ENCODE data around the gene ZMYND8.
"Not testable (repeated sequence)": the region's sequence is repeated elsewhere in the genome, so short reads cannot be mapped to it uniquely, and the experiment has no call there.

Gene ZMYND8

DNA sequence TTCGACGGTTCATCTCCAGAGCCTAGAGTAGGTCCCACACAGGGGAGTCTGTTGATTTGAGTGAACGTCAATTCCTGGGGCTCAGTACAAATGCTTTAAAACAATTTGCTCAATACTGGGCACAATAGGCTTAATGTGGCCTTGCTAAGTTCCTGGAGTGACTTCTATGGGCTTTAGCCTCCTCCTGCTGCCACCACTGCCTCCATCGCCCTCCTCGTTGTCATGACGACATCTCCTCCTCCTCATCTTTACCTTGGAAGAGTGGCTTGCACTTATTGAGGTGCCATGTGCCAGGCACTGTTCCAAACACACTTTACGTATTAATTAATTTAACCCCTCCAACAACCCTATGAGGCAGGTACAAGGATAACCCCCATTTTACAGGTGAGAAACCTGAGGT, 11.8 kb upstream of the ZMYND8 start:
- Histone ChIP-seq H3K9me3 (ENCODE audit: control insufficient read depth, low read length) (no peaks in the 10 kb centered on the region), H3K36me3 (ENCODE audit: control insufficient read depth, insufficient read depth, low read length, severe bottlenecking) (no peaks in the 10 kb centered on the region), H3K4me1 (ENCODE audit: control insufficient read depth, insufficient read depth, low read length) (no peaks in the 10 kb centered on the region), H3K27me3 (replicated peaks; ENCODE audit: control insufficient read depth, insufficient read depth, low read length) (no peaks in the 10 kb centered on the region), H3K4me3 (ENCODE audit: low read length) (no peak overlapping the region), H3K9ac (ENCODE audit: low read length) (no peak overlapping the region)
- no peak for DNase-seq (ENCODE audit: low read depth)

DNA sequence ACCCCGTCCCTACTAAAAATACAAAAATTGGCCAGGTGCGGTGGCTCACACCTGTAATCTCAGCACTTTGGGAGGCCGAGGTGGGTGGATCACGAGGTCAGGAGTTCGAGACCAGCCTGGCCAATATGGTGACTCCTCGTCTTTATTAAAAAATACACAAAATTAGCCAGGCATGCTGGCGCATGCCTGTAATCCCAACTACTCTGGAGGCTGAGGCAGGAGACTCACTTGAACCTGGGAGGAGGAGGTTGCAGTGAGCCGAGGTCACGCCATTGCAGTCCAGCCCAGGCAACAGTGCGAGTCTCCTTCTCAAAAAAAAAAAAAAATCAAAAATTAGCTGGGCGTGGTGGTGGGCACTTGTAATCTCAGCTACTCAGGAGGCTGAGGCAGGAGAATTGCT, 9.8 kb upstream of the ZMYND8 start:
- not testable (repeated sequence) for H3K36me3 ChIP-seq (ENCODE audit: control insufficient read depth, insufficient read depth, low read length, severe bottlenecking); H3K4me3 ChIP-seq (ENCODE audit: low read length); H3K27me3 ChIP-seq (replicated peaks; ENCODE audit: control insufficient read depth, insufficient read depth, low read length); H3K9ac ChIP-seq (ENCODE audit: low read length); H3K4me1 ChIP-seq (ENCODE audit: control insufficient read depth, insufficient read depth, low read length); H3K9me3 ChIP-seq (ENCODE audit: control insufficient read depth, low read length); DNase-seq (ENCODE audit: low read depth)

DNA sequence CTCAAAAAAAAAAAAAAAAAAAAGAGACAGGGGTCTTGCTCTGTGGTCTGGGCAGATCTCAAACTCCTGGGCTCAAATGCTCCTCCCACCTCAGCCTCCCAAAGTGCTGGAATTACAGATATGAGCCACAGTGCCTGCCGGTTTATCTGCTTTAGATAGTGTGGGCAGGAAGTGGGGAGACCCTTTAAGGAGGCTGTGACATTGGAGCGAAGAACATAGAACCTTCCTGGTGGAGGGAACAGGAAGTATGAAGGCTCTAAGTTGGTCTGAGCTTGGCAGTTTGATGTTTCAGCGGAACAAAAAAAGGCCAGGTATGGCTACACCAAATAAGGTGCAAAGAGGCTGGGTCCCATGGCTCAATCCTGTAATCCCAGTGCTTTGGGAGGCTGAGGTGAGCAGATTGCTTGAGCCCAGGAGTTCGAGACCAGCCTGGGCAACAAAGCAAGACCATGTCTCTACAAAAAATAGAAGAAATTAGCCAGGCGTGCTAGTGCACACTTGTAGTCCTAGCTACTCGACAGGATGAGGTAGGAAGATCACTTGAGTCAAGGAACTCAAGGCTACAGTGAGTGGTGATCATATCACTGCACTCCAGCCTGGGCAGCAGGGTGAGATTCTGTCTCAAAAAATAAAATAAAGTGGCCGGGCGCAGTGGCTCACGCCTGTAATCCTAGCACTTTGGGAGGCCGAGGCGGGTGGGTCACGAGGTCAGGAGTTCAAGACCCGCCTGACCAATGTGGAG, 8.7 kb upstream of the ZMYND8 start:
- H3K4me3 ChIP-seq (ENCODE audit: low read length): no peak overlapping the region
- no peaks in the 10 kb centered on the region for H3K9me3 ChIP-seq (ENCODE audit: control insufficient read depth, low read length)
- H3K27me3 ChIP-seq (replicated peaks; ENCODE audit: control insufficient read depth, insufficient read depth, low read length): no peaks in the 10 kb centered on the region
- no peak for DNase-seq (ENCODE audit: low read depth)
- H3K9ac ChIP-seq (ENCODE audit: low read length): no peak overlapping the region
- no peaks in the 10 kb centered on the region for H3K36me3 ChIP-seq (ENCODE audit: control insufficient read depth, insufficient read depth, low read length, severe bottlenecking)
- peaks cover 15% of the 10 kb centered on the region for H3K4me1 ChIP-seq (ENCODE audit: control insufficient read depth, insufficient read depth, low read length)

DNA sequence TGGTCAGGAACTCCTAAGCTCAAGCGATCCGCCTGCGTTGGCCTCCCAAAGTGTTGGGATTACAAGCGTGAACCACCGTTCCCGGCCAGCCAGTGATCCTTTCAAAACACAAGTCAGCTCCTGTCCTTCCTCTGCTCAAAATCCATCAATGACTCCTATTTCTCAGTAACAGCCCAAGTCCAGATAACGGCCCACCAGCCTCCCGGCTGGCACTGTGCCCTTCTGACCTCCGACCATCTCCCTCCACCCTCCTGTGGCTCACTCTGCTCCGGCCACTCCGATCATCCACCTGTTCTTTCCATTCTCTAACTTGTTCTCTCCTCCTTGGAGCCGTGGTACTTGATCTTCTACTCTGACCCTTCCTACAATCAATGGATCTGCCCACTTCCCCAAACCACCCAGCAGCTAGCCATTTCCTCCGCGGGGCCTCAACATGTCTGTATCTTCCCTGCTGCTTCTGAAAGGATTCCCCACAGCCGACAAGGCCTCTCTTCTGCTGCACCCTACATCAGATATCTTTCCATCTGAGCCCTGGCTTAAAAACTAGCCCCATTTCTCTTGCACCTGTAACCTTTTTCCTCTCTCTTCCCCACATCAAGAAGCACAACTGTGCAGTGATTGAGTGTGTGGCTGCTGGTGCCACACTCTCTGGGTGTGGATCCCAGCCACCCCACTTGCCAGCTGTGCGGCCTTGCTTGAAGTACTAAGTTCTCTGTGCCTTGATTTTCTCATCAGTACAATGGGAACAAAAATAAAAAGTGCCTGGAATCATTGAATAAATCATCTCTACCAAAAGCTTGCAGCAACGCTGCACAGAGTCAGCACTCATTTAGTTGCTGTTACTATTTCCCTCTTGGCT, 6.1 kb upstream of the ZMYND8 start:
- Histone ChIP-seq H3K9me3 (ENCODE audit: control insufficient read depth, low read length) (no peaks in the 10 kb centered on the region), H3K9ac (ENCODE audit: low read length) (no peak overlapping the region), H3K4me3 (ENCODE audit: low read length) (no peak overlapping the region), H3K27me3 (replicated peaks; ENCODE audit: control insufficient read depth, insufficient read depth, low read length) (no peaks in the 10 kb centered on the region), H3K36me3 (ENCODE audit: control insufficient read depth, insufficient read depth, low read length, severe bottlenecking) (no peaks in the 10 kb centered on the region), H3K4me1 (ENCODE audit: control insufficient read depth, insufficient read depth, low read length) (peaks cover 41% of the 10 kb centered on the region)
- no peak for DNase-seq (ENCODE audit: low read depth)

DNA sequence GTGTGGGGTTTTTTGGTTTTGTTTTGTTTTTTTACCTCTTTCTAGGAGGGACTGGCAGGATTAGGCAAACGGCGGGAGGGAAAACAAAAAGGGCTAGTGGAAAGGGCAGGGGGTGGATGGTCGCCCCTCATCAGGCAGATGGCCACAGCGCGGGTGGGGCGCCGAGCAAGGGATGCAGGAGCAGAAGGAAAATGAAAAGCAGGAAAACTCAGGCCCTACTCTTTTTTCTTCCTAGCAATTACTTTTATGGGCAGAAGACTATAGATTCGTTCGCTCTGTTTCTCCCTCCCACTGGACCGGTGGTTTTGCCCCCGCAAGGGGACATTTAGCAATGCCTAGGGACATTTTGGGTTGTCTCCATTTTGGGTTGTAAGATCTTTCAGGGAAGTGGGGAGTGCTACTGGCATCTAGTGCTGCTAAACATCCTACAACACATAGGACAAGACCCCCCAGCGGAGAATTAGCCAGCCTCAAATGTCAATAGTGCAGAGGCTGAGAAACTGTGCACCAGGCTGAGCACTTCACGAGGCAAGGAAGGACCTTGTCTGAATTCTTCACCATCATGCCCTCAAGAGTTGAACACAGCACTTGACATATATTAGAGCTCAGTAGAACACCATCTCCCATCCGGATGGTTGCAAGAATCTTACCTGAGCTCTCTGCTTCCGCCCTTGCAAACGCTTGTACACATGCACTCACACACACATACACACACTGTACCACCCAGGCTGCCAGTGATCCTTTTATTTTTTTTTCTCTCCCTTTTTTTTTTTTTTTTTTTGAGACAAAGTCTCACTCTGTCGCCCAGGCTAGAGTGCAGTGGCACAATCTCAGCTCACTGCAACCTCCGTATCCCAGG, 4.8 kb upstream of the ZMYND8 start:
- peak overlapping the region; percentile 7 for H3K4me3 ChIP-seq (ENCODE audit: low read length)
- H3K9me3 ChIP-seq (ENCODE audit: control insufficient read depth, low read length): no peaks in the 10 kb centered on the region
- no peaks in the 10 kb centered on the region for H3K36me3 ChIP-seq (ENCODE audit: control insufficient read depth, insufficient read depth, low read length, severe bottlenecking)
- peaks cover 54% of the 10 kb centered on the region for H3K4me1 ChIP-seq (ENCODE audit: control insufficient read depth, insufficient read depth, low read length)
- no peak for DNase-seq (ENCODE audit: low read depth)
- H3K27me3 ChIP-seq (replicated peaks; ENCODE audit: control insufficient read depth, insufficient read depth, low read length): no peaks in the 10 kb centered on the region
- H3K9ac ChIP-seq (ENCODE audit: low read length): peak overlapping the region; percentile 90

DNA sequence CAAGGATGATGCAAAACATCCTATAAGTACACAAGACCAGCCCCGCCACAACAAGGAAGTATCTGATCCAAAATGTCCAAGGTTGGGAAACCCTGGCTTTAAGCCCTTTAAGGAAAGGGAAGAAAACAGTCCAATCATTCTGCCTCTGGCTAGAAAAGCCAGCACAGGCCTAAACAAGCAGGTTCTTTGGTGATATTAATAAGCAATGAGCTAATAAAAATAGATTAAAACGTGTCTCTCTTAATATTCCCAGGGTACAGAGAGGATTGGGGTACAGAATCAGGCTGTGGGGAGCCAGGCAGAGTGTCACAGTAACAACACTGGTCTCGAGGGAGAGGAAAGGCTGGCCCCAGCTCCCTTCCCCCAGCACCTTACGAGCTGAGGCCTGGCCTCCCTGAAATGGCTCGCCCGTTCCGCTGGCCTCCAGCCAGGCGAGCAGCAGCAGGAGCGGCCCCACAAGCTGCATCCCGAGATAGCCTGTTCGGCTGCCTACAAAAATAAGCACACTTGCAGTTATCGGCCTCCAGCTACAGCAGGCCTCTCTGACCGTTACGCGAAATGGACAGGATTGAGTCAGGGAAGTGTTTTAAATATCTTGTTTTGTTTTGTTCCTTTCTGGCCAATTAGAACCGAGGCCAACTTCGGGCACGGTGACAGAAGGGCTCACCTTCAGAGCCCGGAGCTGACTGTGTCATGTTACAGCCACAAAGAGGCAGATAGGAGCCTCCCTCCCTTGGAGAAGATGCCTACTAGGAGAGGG, 4.0 kb upstream of the ZMYND8 start:
- Histone ChIP-seq H3K9ac (ENCODE audit: low read length) (peak overlapping the region; percentile 90), H3K27me3 (replicated peaks; ENCODE audit: control insufficient read depth, insufficient read depth, low read length) (no peaks in the 10 kb centered on the region), H3K36me3 (ENCODE audit: control insufficient read depth, insufficient read depth, low read length, severe bottlenecking) (no peaks in the 10 kb centered on the region), H3K9me3 (ENCODE audit: control insufficient read depth, low read length) (no peaks in the 10 kb centered on the region), H3K4me1 (ENCODE audit: control insufficient read depth, insufficient read depth, low read length) (peaks cover 61% of the 10 kb centered on the region), H3K4me3 (ENCODE audit: low read length) (peak overlapping the region; percentile 7)
- DNase-seq (ENCODE audit: low read depth): peak; percentile 81

DNA sequence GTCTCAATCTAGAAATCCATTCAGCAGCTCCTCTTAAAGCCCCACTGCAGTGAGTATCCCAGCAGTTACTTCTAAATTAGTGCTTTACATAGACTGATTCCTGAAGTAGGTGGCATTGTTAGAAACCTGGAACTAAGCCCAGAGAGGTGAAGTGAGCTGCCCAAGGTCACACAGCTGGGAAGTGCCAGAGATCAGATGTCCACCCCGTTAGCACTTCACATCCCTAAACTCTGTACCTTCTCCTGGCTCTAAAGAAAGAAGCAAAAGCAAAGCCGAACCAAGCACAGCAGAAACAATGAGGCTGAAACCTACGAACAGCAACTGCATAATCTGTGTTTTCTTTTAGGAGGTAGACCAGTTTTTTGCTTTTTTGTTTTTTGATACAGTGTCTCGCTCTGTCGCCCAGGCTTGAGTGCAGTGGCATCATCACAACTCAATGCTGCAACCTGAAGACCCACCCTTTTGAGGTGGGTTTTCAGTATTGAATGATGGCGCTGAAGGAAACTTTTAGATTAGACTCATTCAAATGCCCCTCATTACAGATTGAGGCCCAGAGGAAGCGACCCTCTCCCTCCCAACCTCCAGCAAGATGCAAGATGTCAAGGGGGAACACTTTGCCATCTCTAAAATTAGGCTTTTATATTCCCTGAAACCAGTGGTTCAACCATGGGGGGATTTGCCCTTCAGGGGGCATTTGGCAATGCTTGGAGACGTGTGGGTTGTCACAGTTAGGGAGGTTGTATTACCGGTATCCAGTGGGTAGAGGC, 3.2 kb upstream of the ZMYND8 start:
- peaks cover 69% of the 10 kb centered on the region for H3K4me1 ChIP-seq (ENCODE audit: control insufficient read depth, insufficient read depth, low read length)
- H3K4me3 ChIP-seq (ENCODE audit: low read length): peak overlapping the region; percentile 28

DNA sequence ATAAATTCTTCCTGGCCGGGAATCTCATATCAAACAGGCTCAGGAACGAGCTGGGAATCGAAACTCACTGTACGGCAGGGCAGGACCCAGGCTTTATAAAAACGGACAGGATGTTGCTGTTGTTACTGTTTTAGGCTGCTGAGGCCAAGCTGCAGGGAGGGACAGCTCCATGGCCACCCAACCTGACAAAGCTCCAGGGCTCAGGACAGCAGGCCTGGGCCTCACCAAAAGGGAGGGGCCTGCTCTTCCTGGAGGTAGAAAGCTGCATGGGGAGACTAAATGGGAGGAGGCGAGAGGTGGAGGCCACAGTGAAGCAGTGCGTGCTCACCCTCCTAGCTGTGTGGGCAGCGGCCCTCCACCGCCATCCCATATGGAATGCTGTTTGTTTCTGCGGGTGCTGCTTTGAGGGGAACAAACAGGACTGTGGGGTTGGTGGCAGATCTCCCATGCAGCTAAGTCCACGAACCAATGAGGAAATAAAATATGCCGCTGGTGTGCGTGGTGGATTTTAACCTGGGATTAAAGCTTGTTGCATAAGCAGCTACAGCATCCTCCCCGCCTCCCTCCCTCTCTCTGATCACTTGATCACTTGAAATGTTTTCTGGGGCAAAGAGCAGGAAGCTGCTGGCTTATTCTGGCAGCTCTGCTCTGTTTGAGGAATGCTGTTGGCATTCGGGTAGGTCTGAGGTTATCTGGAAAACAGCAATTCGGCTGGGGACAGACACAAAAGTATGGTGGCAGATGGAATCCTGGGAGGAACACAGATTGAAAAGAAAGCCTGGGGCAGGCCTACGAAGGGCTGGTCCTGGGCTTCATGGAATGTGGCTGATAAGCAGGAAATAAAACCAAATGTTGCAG, 2.4 kb upstream of the ZMYND8 start:
- Histone ChIP-seq H3K27me3 (replicated peaks; ENCODE audit: control insufficient read depth, insufficient read depth, low read length) (no peaks in the 10 kb centered on the region), H3K36me3 (ENCODE audit: control insufficient read depth, insufficient read depth, low read length, severe bottlenecking) (no peaks in the 10 kb centered on the region), H3K4me3 (ENCODE audit: low read length) (peak overlapping the region; percentile 62), H3K9ac (ENCODE audit: low read length) (peak overlapping the region; percentile 90), H3K4me1 (ENCODE audit: control insufficient read depth, insufficient read depth, low read length) (peaks cover 77% of the 10 kb centered on the region), H3K9me3 (ENCODE audit: control insufficient read depth, low read length) (no peaks in the 10 kb centered on the region)
- DNase-seq (ENCODE audit: low read depth): peak; percentile 92

More for the DNA sequence above, 3.2 kb upstream of the ZMYND8 start:
- Histone ChIP-seq H3K9ac (ENCODE audit: low read length) (peak overlapping the region; percentile 90), H3K9me3 (ENCODE audit: control insufficient read depth, low read length) (no peaks in the 10 kb centered on the region), H3K36me3 (ENCODE audit: control insufficient read depth, insufficient read depth, low read length, severe bottlenecking) (no peaks in the 10 kb centered on the region), H3K27me3 (replicated peaks; ENCODE audit: control insufficient read depth, insufficient read depth, low read length) (no peaks in the 10 kb centered on the region)
- no peak for DNase-seq (ENCODE audit: low read depth)

DNA sequence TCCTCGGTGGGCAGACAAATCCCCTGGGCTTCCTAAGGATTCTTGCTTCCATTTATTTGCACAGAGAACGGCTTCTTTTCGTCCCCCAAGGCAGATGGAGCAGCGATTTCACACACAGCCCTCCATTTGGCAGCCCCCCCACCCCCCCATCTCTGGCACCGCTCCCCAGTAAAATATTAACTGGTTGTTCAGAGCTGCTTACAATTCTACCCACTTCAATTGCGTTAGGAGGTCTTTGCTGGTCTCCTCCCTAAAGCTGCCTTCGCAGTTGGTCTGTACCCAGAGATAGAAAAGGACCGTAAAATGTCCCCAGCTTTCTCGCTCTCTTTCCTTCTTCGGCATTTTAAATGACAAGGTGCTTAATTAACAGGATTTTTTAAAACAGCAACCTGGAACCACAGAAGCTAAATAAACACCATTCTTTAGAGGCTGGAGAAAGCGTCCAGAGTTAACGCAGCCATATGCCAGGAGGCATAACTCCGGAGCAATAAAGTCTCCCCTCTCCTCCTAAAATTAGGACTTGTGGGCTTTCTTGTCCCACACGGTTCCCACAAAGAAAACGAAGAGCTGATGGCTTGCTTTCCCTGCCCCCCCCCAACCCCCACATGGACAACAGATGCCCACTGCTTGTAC, 1.7 kb upstream of the ZMYND8 start:
- H3K9me3 ChIP-seq (ENCODE audit: control insufficient read depth, low read length): no peaks in the 10 kb centered on the region
- H3K9ac ChIP-seq (ENCODE audit: low read length): peak overlapping the region; percentile 90
- H3K27me3 ChIP-seq (replicated peaks; ENCODE audit: control insufficient read depth, insufficient read depth, low read length): no peaks in the 10 kb centered on the region
- H3K4me3 ChIP-seq (ENCODE audit: low read length): peak overlapping the region; percentile 62
- no peaks in the 10 kb centered on the region for H3K36me3 ChIP-seq (ENCODE audit: control insufficient read depth, insufficient read depth, low read length, severe bottlenecking)
- peaks cover 85% of the 10 kb centered on the region for H3K4me1 ChIP-seq (ENCODE audit: control insufficient read depth, insufficient read depth, low read length)
- DNase-seq (ENCODE audit: low read depth): peak; percentile 19
